H1 (cell line): Measurements from ENCODE around the gene URB2. TPM values are rescaled to one million over a fixed set of nuclear protein-coding genes. Genes with fewer than 3 reads are reported as not detected.

ENCODE experiments used
- CTCF ChIA-PET: fragments of 300-600 bp; sonication (Branson Sonifier 250); formaldehyde crosslinking; loops from one replicate; lab custom pipeline; 2021; ENCODE audit not compliant: partially characterized antibody; lab: Charles Lee
- POLR2A ChIA-PET: fragments of 300-600 bp; sonication (Branson Sonifier 250); formaldehyde crosslinking; loops from one replicate; lab custom pipeline; 2021; ENCODE audit warnings: inconsistent platforms; ENCODE audit not compliant: partially characterized antibody; lab: Charles Lee
- DNase-seq, 2 experiments: peaks; one replicate each; pipeline versions ENCODE4 v3.0.0 to v3.0.0-alpha.2; 2010 to 2022; ENCODE audit warnings: low spot score in 2 of 2, low read depth in 1 of 2, mixed read lengths in 1 of 2
- FAIRE-seq: peaks from 2 replicates; lab custom pipeline; 2011; peaks lifted over from hg19 to GRCh38; lab: Jason Lieb, UNC
- H2AFZ ChIP-seq: 2 replicates; pipeline ENCODE4 v1.8.1; 2012; ENCODE audit warnings: low read length, inconsistent platforms
- H2AK5ac ChIP-seq: 2 replicates; pipeline ENCODE4 v1.6.1; 2013; ENCODE audit warnings: low read depth, low read length
- H2BK120ac ChIP-seq: replicated peaks from 2 replicates; pipeline ENCODE3; 2013; ENCODE audit warnings: low read depth, low read length, inconsistent platforms
- H2BK12ac ChIP-seq: 2 replicates; pipeline ENCODE4 v1.6.1; 2013; ENCODE audit warnings: low read depth, low read length
- H2BK15ac ChIP-seq: 2 replicates; pipeline ENCODE4 v1.6.1; 2013; ENCODE audit warnings: low read length
- H2BK20ac ChIP-seq: 2 replicates; pipeline ENCODE4 v1.6.1; 2013; ENCODE audit warnings: low read length
- H2BK5ac ChIP-seq: 2 replicates; pipeline ENCODE4 v1.6.1; 2013; ENCODE audit warnings: low read depth, low read length
- H3K14ac ChIP-seq: 2 replicates; pipeline ENCODE4 v1.6.1; 2013; ENCODE audit warnings: inconsistent platforms; ENCODE audit not compliant: insufficient read length
- H3K18ac ChIP-seq: 2 replicates; pipeline ENCODE4 v1.6.1; 2013; ENCODE audit warnings: low read length; ENCODE audit errors: extremely low read depth
- H3K23ac ChIP-seq: 2 replicates; pipeline ENCODE4 v1.6.1; 2013; ENCODE audit warnings: inconsistent platforms; ENCODE audit not compliant: insufficient read length
- H3K23me2 ChIP-seq: 2 replicates; pipeline ENCODE4 v1.6.1; 2013; ENCODE audit warnings: low read depth, low read length
- H3K27ac ChIP-seq: 2 replicates; pipeline ENCODE4 v1.6.1; 2011; ENCODE audit warnings: low read depth, low read length, inconsistent platforms
- H3K27me3 ChIP-seq, 4 experiments: replicated peaks in 1 of 4; 1 replicate in 1 of 4; 2 replicates in 3 of 4; pipeline versions ENCODE4 v1.6.1 to v1.8.1; 2011 to 2013; ENCODE audit warnings: low read length in 3 of 4, mild to moderate bottlenecking in 3 of 4, inconsistent platforms in 2 of 4, mixed read lengths in 2 of 4, moderate library complexity in 1 of 4; ENCODE audit not compliant: control insufficient read depth in 3 of 4, insufficient read depth in 3 of 4; ENCODE audit errors: extremely low read depth in 1 of 4
- H3K36me3 ChIP-seq, 4 experiments: 2 replicates each; pipeline versions ENCODE4 v1.6.1 to v1.8.1; 2011 to 2013; ENCODE audit warnings: mild to moderate bottlenecking in 4 of 4, low read length in 3 of 4, moderate library complexity in 2 of 4, control low read depth in 1 of 4, inconsistent platforms in 1 of 4; ENCODE audit not compliant: insufficient read depth in 4 of 4, control insufficient read depth in 2 of 4
- H3K4ac ChIP-seq: replicated peaks from 2 replicates; pipeline ENCODE3; 2013; ENCODE audit warnings: low read length, low read depth, mixed read lengths, inconsistent platforms; ENCODE audit not compliant: insufficient read length
- H3K4me1 ChIP-seq, 4 experiments: replicated peaks in 1 of 4; 1 replicate in 1 of 4; 2 replicates in 3 of 4; pipeline versions ENCODE4 v1.6.1 to v1.8.1; 2011 to 2013; ENCODE audit warnings: low read length in 3 of 4, inconsistent platforms in 2 of 4, mixed read lengths in 1 of 4; ENCODE audit not compliant: insufficient read depth in 4 of 4, control insufficient read depth in 3 of 4
- H3K4me2 ChIP-seq, 2 experiments: 2 replicates each; pipeline versions ENCODE4 v1.6.1 to v1.8.1; 2011 to 2013; ENCODE audit warnings: low read depth in 2 of 2, low read length in 2 of 2, control low read depth in 1 of 2, inconsistent platforms in 1 of 2, mild to moderate bottlenecking in 1 of 2; ENCODE audit not compliant: insufficient read depth in 1 of 2
- H3K4me3 ChIP-seq, 4 experiments: fragments of 200-600, 300-600 bp in 1 of 4; sonication (generic), shearing (Covaris generic), sonication (Bioruptor Twin) in 1 of 4; 2 replicates each; pipeline versions ENCODE4 v1.5.1 to v1.8.1; 2011 to 2016; ENCODE audit warnings: low read length in 4 of 4, low read depth in 3 of 4, control low read depth in 2 of 4, inconsistent platforms in 2 of 4, mild to moderate bottlenecking in 2 of 4, mixed read lengths in 1 of 4, moderate library complexity in 1 of 4; ENCODE audit not compliant: insufficient read depth in 2 of 4; ENCODE audit errors: extremely low read depth in 1 of 4
- H3K56ac ChIP-seq: replicated peaks from 2 replicates; pipeline ENCODE3; 2013; ENCODE audit warnings: low read depth, mild to moderate bottlenecking, mixed read lengths, low read length, inconsistent platforms; ENCODE audit not compliant: insufficient read length
- H3K79me1 ChIP-seq: 2 replicates; pipeline ENCODE4 v1.6.1; 2013; ENCODE audit warnings: low read depth, low read length, control low read depth
- H3K79me2 ChIP-seq, 2 experiments: 2 replicates each; pipeline versions ENCODE4 v1.6.1 to v1.8.1; 2012 to 2013; ENCODE audit warnings: low read length in 2 of 2, mild to moderate bottlenecking in 2 of 2, inconsistent platforms in 1 of 2; ENCODE audit not compliant: insufficient read depth in 2 of 2, control insufficient read depth in 1 of 2
- H3K9ac ChIP-seq, 4 experiments: replicated peaks in 1 of 4; 1 replicate in 1 of 4; 2 replicates in 3 of 4; pipeline versions ENCODE4 v1.6.1 to v1.8.1; 2011 to 2013; ENCODE audit warnings: low read depth in 3 of 4, low read length in 3 of 4, control low read depth in 2 of 4, mild to moderate bottlenecking in 2 of 4, moderate library complexity in 2 of 4, inconsistent platforms in 1 of 4; ENCODE audit errors: extremely low read depth in 1 of 4
- H3K9me3 ChIP-seq, 2 experiments: 2 replicates each; pipeline versions ENCODE4 v1.6.1 to v1.8.1; 2012 to 2013; ENCODE audit warnings: mild to moderate bottlenecking in 2 of 2, moderate library complexity in 2 of 2, control low read depth in 1 of 2, inconsistent platforms in 1 of 2, low read depth in 1 of 2, low read length in 1 of 2, mixed read lengths in 1 of 2; ENCODE audit not compliant: insufficient read depth in 2 of 2
- H4K20me1 ChIP-seq, 2 experiments: replicated peaks in 1 of 2; 2 replicates each; pipeline versions ENCODE3 to v1.8.1; 2011 to 2013; ENCODE audit warnings: inconsistent platforms in 2 of 2, low read length in 2 of 2, mild to moderate bottlenecking in 1 of 2; ENCODE audit not compliant: insufficient read depth in 2 of 2, control insufficient read depth in 1 of 2
- H4K5ac ChIP-seq: 2 replicates; pipeline ENCODE4 v1.6.1; 2013; ENCODE audit warnings: low read length, low read depth, mixed read lengths, inconsistent platforms; ENCODE audit not compliant: insufficient read length
- H4K8ac ChIP-seq: 2 replicates; pipeline ENCODE4 v1.8.0; 2013; ENCODE audit warnings: mild to moderate bottlenecking, moderate library complexity, low read length, inconsistent platforms; ENCODE audit not compliant: insufficient read depth; ENCODE audit errors: extremely low read depth
- H4K91ac ChIP-seq: replicated peaks from 2 replicates; pipeline ENCODE3; 2013; ENCODE audit warnings: low read length, mixed read lengths, inconsistent platforms; ENCODE audit not compliant: insufficient read length
- RFX5 ChIP-seq: IDR thresholded peaks from 2 replicates; pipeline ENCODE4 v1.6.1; 2011; ENCODE audit warnings: low read depth, low read length, improper control_type of control experiment, borderline replicate concordance
- WGBS, 2 experiments: shearing (Covaris generic) in 1 of 2; methylation state at CpG; one replicate each; pipeline versions ENCODE4 v1.1.6 to v1.1.7; 2013 to 2015; ENCODE audit warnings: low lambda C conversion rate in 2 of 2, mixed read lengths in 2 of 2, inconsistent platforms in 1 of 2, low coverage in 1 of 2, missing lambda C conversion rate in 1 of 2; ENCODE audit not compliant: insufficient replicate concordance in 2 of 2, insufficient coverage in 1 of 2, insufficient read length in 1 of 2; ENCODE audit errors: extremely low coverage in 1 of 2, missing lambda C conversion rate in 1 of 2; 5-methylcytosine and 5-hydroxymethylcytosine counted together
- polyA plus RNA-seq, 7 experiments: library from polyadenylated mRNA; depleted of rRNA in 3 of 7; stranded (reverse) in 5 of 7; unstranded in 2 of 7; fragments of >200 nt in 5 of 7; fragments of 200-250 nt in 2 of 7; gene quantifications; 1 replicate in 5 of 7; 2 replicates in 1 of 7; 4 replicates in 1 of 7; pipeline versions ENCODE4 v1.2.1 to v1.2.3, GENCODE V29; 2011 to 2013; ENCODE audit warnings: missing spikeins in 2 of 7, mixed read lengths in 2 of 7
- total RNA-seq: library from RNA; stranded (reverse); fragmentation: NEBNext Ultra II Directional; extraction: Animal tissue kit (Norgen Biotek cat#: 25700); gene quantifications from 2 replicates; pipeline ENCODE4 v1.2.1, GENCODE V29; 2021
- TF ChIP-seq, protein P1 (sequence below): IDR thresholded peaks from 2 replicates; pipeline ENCODE4 v1.6.1; 2012; ENCODE audit warnings: low read length, inconsistent platforms

Gene URB2
- total and polyA plus RNA-seq, 2 of the 8 experiments (the other 6 are each of a cell fraction or from before 2014, with no cell fraction given): 13.7 to 33.0 TPM

DNA sequence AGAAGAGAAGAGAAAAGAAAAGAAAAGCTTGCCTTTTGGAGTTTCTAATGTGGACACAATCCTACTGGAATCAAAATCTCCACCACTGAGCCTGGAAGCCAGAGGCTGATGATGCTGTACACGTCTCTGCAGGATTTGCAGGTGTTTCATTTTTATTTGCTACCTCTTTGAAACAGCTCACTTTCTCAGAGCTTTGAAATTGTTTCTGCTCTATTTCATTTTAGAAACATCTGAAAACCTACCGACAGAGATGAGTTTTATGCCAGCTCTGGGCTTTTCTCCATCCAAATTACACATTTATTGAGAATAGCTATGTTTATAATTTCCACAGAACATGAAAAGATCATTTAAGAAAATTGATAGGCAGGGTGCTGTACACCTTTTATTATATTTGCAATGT is 46.2 kb downstream of the URB2 start:
- Histone ChIP-seq H3K27me3 (no peaks in the 10 kb centered on the region), H3K4me2 (no peak overlapping the region), H2AFZ (no peak overlapping the region), H2BK120ac (no peak overlapping the region), H3K18ac (no peak overlapping the region), H3K36me3 (no peaks in the 10 kb centered on the region), H4K20me1 (no peaks in the 10 kb centered on the region), H3K79me1 (no peaks in the 10 kb centered on the region), H2BK20ac (no peak overlapping the region), H3K4me3 (no peak overlapping the region), H3K9me3 (no peaks in the 10 kb centered on the region), H2AK5ac (no peak overlapping the region), H3K79me2 (no peaks in the 10 kb centered on the region), H3K27ac (no peak overlapping the region), H3K56ac (no peak overlapping the region), H2BK5ac (no peak overlapping the region), H4K8ac (no peak overlapping the region), H3K4ac (no peak overlapping the region), H4K91ac (no peak overlapping the region), H3K9ac (no peak overlapping the region), H2BK15ac (no peak overlapping the region), H3K4me1 (no peaks in the 10 kb centered on the region), H3K23me2 (no peaks in the 10 kb centered on the region; the same call in 1 of the 2 replicates), H3K14ac (no peak overlapping the region), H3K23ac (no peak overlapping the region), H2BK12ac (no peak overlapping the region), H4K5ac (no peak overlapping the region)
- no peak for FAIRE-seq
- CTCF ChIA-PET: interaction anchor here (1.1 to 2.6 kb wide), 4 partner anchors 11 to 172 kb away, joined by 3 to 10 read pairs (median 4); no protein-coding TSS in a partner anchor
- WGBS, 2 experiments: 87% methylated on average over 2 of the region's 2 CpGs; no CpG with 5 or more reads in 1 of the 2 experiments
- no peak for DNase-seq
- POLR2A ChIA-PET: no interaction called here
- TF ChIP-seq, protein P1, sequence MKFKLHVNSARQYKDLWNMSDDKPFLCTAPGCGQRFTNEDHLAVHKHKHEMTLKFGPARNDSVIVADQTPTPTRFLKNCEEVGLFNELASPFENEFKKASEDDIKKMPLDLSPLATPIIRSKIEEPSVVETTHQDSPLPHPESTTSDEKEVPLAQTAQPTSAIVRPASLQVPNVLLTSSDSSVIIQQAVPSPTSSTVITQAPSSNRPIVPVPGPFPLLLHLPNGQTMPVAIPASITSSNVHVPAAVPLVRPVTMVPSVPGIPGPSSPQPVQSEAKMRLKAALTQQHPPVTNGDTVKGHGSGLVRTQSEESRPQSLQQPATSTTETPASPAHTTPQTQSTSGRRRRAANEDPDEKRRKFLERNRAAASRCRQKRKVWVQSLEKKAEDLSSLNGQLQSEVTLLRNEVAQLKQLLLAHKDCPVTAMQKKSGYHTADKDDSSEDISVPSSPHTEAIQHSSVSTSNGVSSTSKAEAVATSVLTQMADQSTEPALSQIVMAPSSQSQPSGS: no peak
- no peak for TF ChIP-seq RFX5
